Hematopoietic multipotent progenitor cell (in vitro differentiated cells): ENCODE measurements around the gene DHX57. TPM values are rescaled to one million over a fixed set of nuclear protein-coding genes. Genes with fewer than 3 reads are reported as not detected.
A peak's percentile ranks its signal among the peaks of the same experiment; 100 is the strongest.

ENCODE experiments used
- DNase-seq, 3 donors: peaks; one replicate each; pipeline ENCODE4 v3.0.0-alpha.2; 2011 to 2015; ENCODE audit warnings: low read depth in 2 of 3, low spot score in 2 of 3
- total RNA-seq: library from RNA; depleted of rRNA; stranded (reverse); fragments of >200 nt; gene quantifications from one replicate; pipeline ENCODE4 v1.2.3, GENCODE V29; 2012

The DHX57 gene
- total RNA-seq, 1 donor, result 8.3 TPM

GRCh38 chr2:38866773-38867443, 8.8 kb downstream of the DHX57 start:
- no peak for DNase-seq

- no peak for DNase-seq
These were observed 12.6 kb downstream of the DHX57 start for GRCh38 chr2:38863061-38863695.

GRCh38 chr2:38862476-38862875, 13.3 kb downstream of the DHX57 start:
- no peak for DNase-seq

DNA sequence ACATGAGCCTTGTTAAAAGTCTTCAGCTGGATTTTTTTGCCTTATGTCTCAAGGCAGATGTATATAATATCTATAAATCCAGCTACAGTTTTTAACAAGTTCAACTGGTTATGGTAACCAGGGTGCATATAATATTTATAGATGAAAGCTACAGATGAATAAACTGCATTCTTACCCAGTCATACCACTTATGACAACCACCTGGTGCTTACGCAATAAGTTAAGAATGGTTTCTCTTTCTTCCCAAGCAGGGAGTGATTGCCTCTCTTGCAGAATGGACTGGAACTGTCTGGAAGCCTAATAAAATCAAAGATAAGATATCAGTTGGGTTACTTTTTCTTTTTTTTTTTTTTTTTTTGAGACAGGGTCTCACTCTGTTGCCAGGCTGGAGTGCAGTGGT, 19.6 kb downstream of the DHX57 start:
- DNase-seq, result no peak

DNA sequence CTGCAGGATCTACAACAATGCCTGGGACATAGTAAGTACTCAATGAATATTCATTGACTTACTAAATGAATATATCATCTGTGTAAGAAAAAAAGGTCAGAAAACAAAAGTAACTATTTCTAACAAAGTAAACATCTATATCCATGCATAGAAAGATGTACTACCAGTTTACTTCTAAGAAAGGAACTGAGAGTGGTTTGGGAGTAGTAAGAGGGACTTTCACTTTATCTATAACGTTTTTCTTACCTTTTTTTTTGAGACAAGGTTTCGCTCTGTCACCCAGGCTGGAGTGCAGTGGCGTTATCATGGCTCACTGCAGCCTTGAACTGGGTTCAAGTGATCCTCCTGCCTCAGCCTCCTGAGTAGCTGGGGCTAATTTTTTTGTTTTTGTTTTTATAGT, 25.7 kb downstream of the DHX57 start:
- DNase-seq, result no peak

DNA sequence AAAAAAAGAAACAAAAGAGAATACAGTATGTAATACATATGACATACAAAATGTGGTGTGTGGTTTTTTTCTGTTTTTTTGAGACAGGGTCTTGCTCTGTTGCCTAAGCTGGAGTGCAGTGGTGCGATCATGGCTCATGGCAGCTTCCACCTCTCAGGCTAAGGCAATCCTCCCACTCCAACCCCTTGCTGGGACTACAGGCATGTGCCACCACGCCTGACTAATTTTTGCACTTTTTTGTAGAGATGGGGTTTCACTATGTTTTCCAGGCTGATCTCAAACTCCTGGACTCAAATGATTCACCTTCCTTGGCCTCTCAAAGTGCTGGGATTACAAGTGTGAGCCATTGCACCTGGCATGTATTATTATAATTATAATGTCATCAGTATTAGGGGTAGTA, 38.9 kb downstream of the DHX57 start:
- no peak for DNase-seq

GRCh38 chr2:38835990-38836389, 39.7 kb downstream of the DHX57 start:
- no peak for DNase-seq

- peak in 2 of 3 donors; percentile 2 to 24 for DNase-seq
These were observed 40.6 kb downstream of the DHX57 start for GRCh38 chr2:38835015-38835601.

- DNase-seq, result no peak
These were observed 45.1 kb downstream of the DHX57 start for GRCh38 chr2:38830526-38831159.

DNA sequence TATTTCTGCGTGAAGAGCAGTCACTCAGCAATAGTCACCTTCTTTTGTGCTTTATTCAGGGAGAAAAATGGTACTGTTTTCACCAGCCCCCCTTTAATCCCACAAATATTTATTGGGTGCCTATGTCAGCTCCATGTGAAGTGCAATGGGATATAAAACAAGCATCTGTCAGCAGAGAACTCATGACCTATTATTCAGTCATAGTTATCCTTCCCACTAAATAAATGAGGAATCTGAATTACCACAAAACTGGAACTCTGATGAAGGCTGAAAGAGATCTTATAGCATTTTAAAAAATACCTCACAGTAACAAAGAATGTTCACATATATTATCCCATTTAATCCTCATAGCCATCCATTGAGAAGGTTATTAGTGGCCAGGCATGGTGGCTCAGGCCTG, 45.8 kb downstream of the DHX57 start:
- no peak for DNase-seq

GRCh38 chr2:38828460-38828859, 47.3 kb downstream of the DHX57 start:
- no peak for DNase-seq

- peak in 2 of 3 donors; percentile 51 to 83 for DNase-seq
These were observed 48.1 kb downstream of the DHX57 start for GRCh38 chr2:38827539-38828145.

DNA sequence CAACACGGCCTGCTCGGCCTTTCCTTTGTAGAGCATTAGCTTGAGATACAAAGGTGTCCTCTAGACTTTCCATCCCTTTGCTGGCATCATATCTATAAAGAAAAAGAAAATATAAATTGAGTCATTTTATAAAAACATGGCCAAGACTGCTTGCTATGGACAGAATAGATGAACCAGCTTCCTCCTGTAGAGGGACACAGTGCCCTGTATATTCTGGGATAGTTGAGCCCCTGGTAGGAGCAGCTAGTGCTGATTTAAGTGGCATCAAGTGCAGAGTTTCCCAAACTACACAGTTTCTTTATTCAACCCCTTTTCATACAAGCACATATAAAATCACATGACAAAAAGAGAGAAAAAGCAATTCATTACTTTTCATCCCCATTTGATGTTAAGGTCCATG, 49.8 kb downstream of the DHX57 start:
- DNase-seq, result no peak

DNA sequence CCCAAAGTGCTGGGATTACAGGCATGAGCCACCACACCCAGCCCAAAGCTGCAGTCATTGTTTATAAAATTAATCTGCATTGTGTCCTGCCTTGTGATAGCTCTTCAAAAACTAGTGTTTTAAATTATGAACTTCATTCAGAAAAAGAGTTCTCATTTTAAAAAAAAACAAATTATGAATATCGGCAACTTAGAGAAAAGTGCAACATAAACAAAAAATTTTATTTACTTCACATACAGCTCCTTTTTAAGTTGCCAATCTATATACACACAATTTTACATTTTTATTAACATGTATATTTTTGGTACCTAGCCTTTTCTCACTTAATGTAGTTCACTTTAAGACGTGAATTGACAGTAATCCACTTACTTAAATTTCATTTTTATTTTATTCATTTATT, 50.8 kb downstream of the DHX57 start:
- no peak for DNase-seq

GRCh38 chr2:38823386-38823785, 52.3 kb downstream of the DHX57 start:
- no peak for DNase-seq

DNA sequence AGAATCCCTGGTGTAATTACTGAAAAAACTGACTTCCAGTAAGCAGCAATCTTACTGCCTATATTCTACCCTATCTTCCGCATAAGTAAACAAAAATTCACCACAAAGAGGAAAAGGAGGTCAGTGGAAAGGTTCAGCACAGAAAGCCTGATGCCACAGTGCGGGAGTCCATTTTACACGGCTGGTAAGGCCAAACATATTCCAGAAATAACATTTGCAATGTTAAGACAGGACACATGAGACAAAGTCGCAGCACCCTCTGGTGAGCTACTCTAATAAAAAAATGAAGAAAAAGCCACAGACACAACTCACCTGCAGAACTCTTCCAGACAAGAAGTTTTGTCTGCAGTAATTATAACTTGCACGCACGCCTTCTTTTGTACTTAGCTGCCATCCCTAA, 57.2 kb downstream of the DHX57 start:
- no peak for DNase-seq

- DNase-seq, result no peak
These were observed 59.8 kb downstream of the DHX57 start for GRCh38 chr2:38815936-38816335.

DNA sequence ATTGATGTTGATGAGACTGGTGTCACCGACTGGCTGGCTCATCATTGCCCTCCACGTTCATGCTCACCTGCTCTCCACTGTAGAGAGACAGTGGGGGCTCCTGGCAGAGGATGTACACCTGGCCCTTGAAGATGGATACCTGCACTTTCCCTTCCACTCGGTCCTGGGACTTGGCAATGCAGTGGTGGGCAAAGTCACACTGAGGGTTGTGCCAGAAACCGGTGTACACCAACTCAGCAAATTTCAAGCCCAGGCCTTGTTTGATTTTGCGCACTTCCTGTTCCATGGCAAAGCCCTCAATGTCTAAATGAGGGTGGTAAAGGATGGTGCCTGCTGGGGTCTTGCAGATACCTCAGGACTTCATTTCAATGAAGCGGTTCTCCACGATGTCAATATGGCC, 65.2 kb downstream of the DHX57 start:
- DNase-seq, result no peak

DNA sequence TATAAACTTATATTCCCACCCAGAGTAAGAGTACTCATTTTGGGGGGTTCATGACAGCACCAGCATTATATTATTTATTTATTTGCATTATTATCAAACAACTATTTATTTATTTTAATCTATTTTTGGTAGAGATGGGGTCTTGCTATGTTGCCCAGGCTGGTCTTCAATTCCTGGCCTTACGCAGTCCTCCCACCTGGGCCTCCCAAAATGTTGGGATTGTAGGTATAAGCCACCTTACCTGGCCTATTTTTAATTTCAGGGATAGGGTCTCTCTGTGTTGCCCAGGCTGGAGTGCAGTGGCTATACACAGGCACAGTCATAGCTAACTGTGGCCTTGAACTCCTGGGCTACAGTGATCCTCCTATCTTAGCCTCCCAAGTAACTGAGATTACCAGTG, 67.1 kb downstream of the DHX57 start:
- no peak for DNase-seq

GRCh38 chr2:38806733-38807059, 69.0 kb downstream of the DHX57 start:
- DNase-seq, result no peak

GRCh38 chr2:38806015-38806732, 69.6 kb downstream of the DHX57 start:
- no peak for DNase-seq
